Adipose tissue (tissue), 3 donors: ENCODE measurements around the gene SAT1. TPM values are rescaled to one million over a fixed set of nuclear protein-coding genes. Genes with fewer than 3 reads are reported as not detected.
"Not testable (repeated sequence)": the region's sequence is repeated elsewhere in the genome, so short reads cannot be mapped to it uniquely, and the experiment has no call there.

ENCODE experiments used
- H3K27ac ChIP-seq: one replicate; pipeline ENCODE4 v1.5.1; 2013; ENCODE audit warnings: low read depth, low read length
- WGBS, 3 donors: extraction: QIAGEN DNeasy Blood & Tissue Kit; methylation state at CpG; one replicate each; pipeline ENCODE4 v1.1.7; 2013; 5-methylcytosine and 5-hydroxymethylcytosine counted together
- polyA plus RNA-seq, 3 donors: library from polyadenylated mRNA; stranded (reverse); fragments of 200-250 nt; gene quantifications; one replicate each; pipeline ENCODE4 v1.2.3, GENCODE V29; 2013
- donor health status: healthy with polysubstance abuse.
- donor health status: Bipolar disorder and iron deficiency.
- donor health status: healthy.

The SAT1 gene
- 1,000 to 10,000 TPM in 1 of 3 donors, 100 to 1,000 TPM in 2; 204 to 1,438 (median 895) TPM for polyA plus RNA-seq

DNA sequence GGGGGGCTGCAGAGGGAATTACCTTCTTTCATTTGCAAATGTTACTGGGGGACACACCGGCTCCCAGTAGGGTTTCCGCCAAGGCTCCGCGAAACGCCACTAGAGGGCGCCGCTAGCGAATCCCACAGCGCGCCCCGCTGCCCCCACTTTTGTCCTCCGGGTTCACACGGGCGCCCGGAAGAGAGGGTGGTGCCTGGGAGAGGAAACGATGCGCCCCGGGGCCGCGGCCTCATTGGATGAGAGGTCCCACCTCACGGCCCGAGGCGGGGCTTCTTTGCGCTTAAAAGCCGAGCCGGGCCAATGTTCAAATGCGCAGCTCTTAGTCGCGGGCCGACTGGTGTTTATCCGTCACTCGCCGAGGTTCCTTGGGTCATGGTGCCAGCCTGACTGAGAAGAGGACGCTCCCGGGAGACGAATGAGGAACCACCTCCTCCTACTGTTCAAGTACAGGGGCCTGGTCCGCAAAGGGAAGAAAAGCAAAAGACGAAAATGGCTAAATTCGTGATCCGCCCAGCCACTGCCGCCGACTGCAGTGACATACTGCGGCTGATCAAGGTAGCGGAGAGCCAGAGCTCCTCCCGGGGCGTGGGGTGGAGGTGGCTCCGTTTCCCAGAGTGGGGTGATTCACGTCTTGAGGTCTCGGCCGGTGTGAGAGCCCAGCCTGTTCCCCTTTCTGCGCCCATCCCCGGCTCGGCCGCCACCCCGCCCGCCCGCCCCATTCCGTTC lies at the start of gene SAT1:
Gene SAT1 (plus strand): TSS at position 311 of the 726 bp plus-strand sequence. CDS start 179 bp downstream, at position 490.
- 0 to 31% (median 0%) methylated on average over 38 to 58 of the region's 58 CpGs for WGBS, 3 donors
- peak within 1 kb of the TSS; percentile 95 for H3K27ac ChIP-seq

GRCh38 chrX:23736030-23736429 lies 46.9 kb upstream of the SAT1 start:
- 49 to 92% (median 61%) methylated on average over 3 of the region's 3 CpGs for WGBS, 3 donors
- no peak overlapping the region for H3K27ac ChIP-seq

DNA sequence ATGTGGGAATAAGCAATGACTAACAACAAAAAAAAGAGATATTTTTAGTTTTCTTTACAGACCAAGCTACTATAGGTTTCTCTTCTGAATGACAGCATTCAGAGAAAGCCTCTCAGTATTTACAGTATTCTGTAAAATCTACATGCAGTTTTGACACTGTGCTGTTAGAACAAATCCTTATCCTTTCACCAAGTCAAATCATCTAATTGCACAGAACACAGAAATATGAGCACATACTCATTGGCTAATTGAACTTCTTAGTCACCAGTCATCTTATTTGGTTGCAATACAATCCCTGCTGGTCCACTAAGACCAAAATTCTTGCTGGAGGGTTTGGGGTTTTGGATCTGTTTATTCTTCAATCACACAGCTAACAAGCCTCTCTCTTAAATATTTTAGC lies 45.6 kb upstream of the SAT1 start:
- no peak overlapping the region for H3K27ac ChIP-seq

DNA sequence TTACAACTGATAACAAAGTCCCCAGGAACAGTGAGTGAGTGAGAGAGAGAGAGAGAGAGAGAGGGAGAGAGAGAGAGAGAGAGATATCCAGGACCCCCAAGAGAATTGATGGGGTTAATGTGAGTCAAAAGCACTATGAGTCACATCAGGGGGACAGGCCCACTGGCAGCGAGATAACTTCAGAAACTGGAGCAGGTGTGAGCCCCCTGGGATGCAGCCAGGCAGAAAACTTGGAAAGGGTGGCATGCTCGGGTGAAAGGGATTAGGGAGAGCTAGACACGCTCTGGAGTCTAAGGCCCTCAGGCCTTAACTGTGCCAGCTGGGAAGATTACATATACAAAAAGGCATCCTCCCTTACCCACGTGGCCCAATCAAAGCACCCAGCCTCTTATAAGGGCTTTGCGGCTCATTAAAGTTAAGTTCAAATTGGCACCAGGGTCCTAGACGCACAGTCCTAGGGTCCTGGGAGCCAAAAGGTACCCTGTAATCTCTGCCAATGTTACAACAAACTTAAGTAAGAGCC lies 40.7 kb upstream of the SAT1 start:
- peak overlapping the region; percentile 55 for H3K27ac ChIP-seq
- WGBS, 3 donors, result 2 to 30% (median 8%) methylated on average over 6 of the region's 6 CpGs

- WGBS, 3 donors, result 0 to 33% (median 1%) methylated on average over 26 to 72 of the region's 73 CpGs
- peak within 1 kb of the TSS; percentile 86 for H3K27ac ChIP-seq
Measured at GRCh38 chrX:23742697-23743622, 40.0 kb upstream of the SAT1 start, which contains the start of gene ACOT9. Gene ACOT9 (minus strand): TSS chrX:23743276. CDS start chrX:23743144, 132 bp downstream.

GRCh38 chrX:23743623-23743971 lies 39.4 kb upstream of the SAT1 start:
- WGBS, 3 donors, result 43 to 73% (median 64%) methylated on average over 14 of the region's 14 CpGs
- not testable (repeated sequence) for H3K27ac ChIP-seq

DNA sequence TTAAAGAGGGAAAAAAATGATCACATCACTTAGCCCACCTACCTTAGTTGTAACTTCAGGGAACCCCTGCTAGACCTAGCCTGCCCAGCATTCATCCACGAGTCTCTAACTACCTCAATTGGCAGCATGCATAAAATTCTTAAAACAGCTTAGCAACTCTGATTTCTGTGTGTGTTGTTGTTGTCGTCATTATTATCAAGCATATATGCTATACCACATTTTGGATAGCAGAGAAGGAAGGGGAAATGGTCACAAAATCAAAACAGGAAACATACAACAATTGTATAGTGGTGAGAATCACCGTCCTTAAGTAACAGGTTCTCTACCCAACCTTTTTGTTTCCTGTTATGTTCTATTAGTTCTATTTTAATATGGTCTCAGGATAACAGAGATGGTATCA lies 37.2 kb upstream of the SAT1 start:
- H3K27ac ChIP-seq, result no peak overlapping the region
- WGBS, 3 donors, result 25 to 56% (median 43%) methylated on average over 3 of the region's 3 CpGs

- 82 to 87% (median 84%) methylated on average over 4 of the region's 4 CpGs for WGBS, 3 donors
- no peak overlapping the region for H3K27ac ChIP-seq
Measured at GRCh38 chrX:23749129-23749528, 33.8 kb upstream of the SAT1 start.

DNA sequence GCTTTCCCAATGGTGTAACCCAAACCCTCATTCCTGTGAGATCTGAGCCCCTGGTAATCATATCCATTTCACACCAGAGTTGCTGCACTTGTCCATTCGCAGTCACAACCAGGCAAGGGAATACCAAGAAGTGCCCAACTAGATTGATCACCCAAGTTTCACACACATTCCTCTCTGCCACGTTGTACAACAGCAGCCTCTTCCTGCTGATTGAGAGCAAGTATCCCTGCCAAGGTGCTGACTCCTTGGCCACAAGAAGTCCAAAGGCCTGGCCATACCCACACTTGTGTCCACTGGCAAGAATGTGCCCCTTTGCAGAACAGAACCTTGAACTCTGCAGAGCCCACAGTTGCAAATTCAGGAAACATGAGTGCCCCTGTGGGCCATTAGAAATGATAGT lies 33.4 kb upstream of the SAT1 start:
- 58 to 72% (median 61%) methylated on average over 2 of the region's 2 CpGs for WGBS, 3 donors
- no peak overlapping the region for H3K27ac ChIP-seq

- 67 to 80% (median 70%) methylated on average over 2 of the region's 2 CpGs for WGBS, 3 donors
- H3K27ac ChIP-seq, result no peak overlapping the region
Measured at GRCh38 chrX:23752740-23753415, 30.1 kb upstream of the SAT1 start.

- no peak overlapping the region for H3K27ac ChIP-seq
- WGBS, 3 donors, result 36 to 96% (median 77%) methylated on average over 1 of the region's 1 CpG
Measured at GRCh38 chrX:23754664-23755063, 28.3 kb upstream of the SAT1 start.

DNA sequence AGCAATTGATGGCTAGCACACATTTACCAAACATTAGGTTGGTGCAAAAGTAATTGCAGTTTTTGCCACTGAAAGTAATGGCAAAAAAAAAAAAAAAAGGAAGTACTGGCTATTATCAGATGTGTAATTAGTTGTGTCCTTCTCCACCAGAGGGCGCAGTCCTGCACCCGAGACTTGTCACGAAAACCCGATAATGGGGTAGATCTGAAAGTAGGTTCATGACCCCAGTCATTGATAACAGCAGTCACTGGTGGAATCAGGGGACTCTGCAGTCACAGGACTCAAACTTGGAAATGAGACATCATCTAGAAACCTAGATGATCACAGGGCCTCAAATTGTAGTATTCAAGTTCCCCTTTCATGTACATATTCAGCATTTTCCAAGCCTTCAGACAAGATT lies 26.8 kb upstream of the SAT1 start:
- 0 to 4% (median 3%) methylated on average over 4 of the region's 4 CpGs for WGBS, 3 donors
- no peak overlapping the region for H3K27ac ChIP-seq

DNA sequence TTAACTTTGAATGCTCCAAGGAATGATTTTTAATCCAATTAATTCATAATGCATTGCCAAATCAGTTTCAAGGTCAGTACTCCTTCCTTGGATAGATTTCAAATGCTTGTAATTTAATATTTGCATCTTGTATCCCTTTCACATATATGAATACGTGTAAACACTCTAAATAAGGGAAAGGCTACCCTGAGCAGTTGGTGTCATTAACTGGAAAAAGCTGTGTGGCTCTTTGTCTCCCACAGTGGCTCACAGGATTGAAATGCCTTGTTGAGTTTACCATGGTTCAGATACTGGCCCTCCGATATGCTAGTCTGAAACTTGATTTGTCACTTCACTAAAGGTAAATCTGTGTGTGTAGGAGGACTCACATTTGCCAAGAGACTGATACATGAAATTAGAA lies 23.2 kb upstream of the SAT1 start:
- no peak overlapping the region for H3K27ac ChIP-seq
- WGBS, 3 donors, result 80 to 87% (median 84%) methylated on average over 2 of the region's 2 CpGs

GRCh38 chrX:23764188-23764984 lies 18.6 kb upstream of the SAT1 start:
- H3K27ac ChIP-seq, result no peak overlapping the region
- WGBS, 3 donors, result 67 to 87% (median 69%) methylated on average over 4 of the region's 4 CpGs

- 72 to 86% (median 73%) methylated on average over 5 of the region's 5 CpGs for WGBS, 3 donors
- no peak overlapping the region for H3K27ac ChIP-seq
Measured at GRCh38 chrX:23765449-23765848, 17.5 kb upstream of the SAT1 start.

- no peak overlapping the region for H3K27ac ChIP-seq
- 89 to 96% (median 91%) methylated on average over 12 to 16 of the region's 16 CpGs for WGBS, 3 donors
Measured at GRCh38 chrX:23765868-23766267, 17.1 kb upstream of the SAT1 start.

GRCh38 chrX:23766650-23767551 lies 16.1 kb upstream of the SAT1 start:
- 53 to 58% (median 56%) methylated on average over 23 to 28 of the region's 28 CpGs for WGBS, 3 donors
- H3K27ac ChIP-seq, result no peak overlapping the region
